Measurements from ENCODE around the gene ORC5. TPM values are rescaled to one million over a fixed set of nuclear protein-coding genes. Genes with fewer than 3 reads are reported as not detected.
A peak's percentile ranks its signal among the peaks of the same experiment; 100 is the strongest.

Gene ORC5
- total RNA-seq, 1 donor from 2014 or later = 14.7 TPM

DNA sequence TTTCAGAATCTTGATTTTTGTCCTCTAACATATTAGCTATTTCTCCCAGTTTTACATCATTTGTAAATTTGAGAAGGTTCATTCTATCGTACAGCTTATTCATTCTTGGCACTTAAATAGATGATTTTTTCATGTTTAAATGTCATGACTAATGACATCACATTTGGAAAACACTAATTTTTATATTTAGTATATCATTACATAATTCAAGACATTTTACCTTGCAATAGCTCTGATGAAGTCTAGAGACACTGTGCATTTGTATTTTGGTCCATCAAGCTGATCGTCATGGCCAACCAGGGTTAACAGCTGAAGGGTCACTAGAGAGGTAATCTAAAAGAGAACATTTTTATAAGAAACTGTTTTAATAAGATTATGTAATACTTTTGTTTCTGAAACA lies 71.3 kb downstream of the ORC5 start:
- H3K4me3 Mint-ChIP-seq (ENCODE audit: unreplicated experiment) = no peak overlapping the region
- DNase-seq = no peak
- H3K27ac Mint-ChIP-seq (ENCODE audit: unreplicated experiment) = no peak overlapping the region
- TF ChIP-seq, protein P1, sequence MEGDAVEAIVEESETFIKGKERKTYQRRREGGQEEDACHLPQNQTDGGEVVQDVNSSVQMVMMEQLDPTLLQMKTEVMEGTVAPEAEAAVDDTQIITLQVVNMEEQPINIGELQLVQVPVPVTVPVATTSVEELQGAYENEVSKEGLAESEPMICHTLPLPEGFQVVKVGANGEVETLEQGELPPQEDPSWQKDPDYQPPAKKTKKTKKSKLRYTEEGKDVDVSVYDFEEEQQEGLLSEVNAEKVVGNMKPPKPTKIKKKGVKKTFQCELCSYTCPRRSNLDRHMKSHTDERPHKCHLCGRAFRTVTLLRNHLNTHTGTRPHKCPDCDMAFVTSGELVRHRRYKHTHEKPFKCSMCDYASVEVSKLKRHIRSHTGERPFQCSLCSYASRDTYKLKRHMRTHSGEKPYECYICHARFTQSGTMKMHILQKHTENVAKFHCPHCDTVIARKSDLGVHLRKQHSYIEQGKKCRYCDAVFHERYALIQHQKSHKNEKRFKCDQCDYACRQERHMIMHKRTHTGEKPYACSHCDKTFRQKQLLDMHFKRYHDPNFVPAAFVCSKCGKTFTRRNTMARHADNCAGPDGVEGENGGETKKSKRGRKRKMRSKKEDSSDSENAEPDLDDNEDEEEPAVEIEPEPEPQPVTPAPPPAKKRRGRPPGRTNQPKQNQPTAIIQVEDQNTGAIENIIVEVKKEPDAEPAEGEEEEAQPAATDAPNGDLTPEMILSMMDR (IDR thresholded peaks at IDR 0.05; ENCODE audit: partially characterized antibody, unreplicated experiment) = no peak
- peaks cover 1% of the 10 kb centered on the region for H3K4me1 Mint-ChIP-seq (ENCODE audit: low read depth, unreplicated experiment)
- H3K27me3 Mint-ChIP-seq (ENCODE audit: unreplicated experiment) = no peaks in the 10 kb centered on the region
- no peaks in the 10 kb centered on the region for H3K36me3 Mint-ChIP-seq (ENCODE audit: unreplicated experiment)
- no peaks in the 10 kb centered on the region for H3K9me3 Mint-ChIP-seq (ENCODE audit: unreplicated experiment)

DNA sequence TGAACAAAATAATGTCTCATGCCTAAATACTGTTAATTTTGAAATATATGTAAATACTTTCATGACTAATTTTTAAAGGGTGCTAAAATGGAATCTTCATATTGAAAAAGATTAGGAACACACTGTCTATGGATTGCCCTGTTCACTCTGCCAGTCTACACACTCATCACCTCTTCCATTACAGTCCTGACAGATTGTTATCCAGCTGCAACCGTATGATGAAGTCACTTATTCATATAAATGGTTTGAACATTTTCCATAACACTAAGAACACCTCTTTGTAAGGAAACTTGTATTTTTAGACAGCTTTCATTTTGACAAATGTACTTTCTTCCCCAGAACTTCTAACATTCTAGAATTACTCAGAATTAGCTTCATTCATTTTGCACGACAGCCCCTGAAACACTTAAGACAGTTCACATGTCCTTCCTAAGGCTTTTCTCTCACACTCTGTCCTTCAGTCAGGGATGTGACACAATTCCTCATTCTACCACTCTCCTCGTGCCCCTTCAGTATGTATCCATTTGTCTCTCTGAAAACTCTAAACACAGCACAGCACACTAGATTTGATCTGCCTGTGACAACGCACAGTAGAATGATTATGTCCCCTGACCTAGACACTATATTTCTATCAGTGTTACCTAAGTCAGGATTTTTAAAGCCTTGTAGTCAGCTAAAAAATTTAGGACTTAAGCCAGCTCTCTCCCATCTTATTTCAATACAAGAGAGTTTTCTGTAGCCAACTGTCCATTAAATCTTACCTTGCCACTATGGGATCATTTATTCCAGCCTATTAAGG lies 71.9 kb downstream of the ORC5 start:
- no peaks in the 10 kb centered on the region for H3K36me3 Mint-ChIP-seq (ENCODE audit: unreplicated experiment)
- no peak overlapping the region for H3K27ac Mint-ChIP-seq (ENCODE audit: unreplicated experiment)
- H3K27me3 Mint-ChIP-seq (ENCODE audit: unreplicated experiment) = no peaks in the 10 kb centered on the region
- no peaks in the 10 kb centered on the region for H3K9me3 Mint-ChIP-seq (ENCODE audit: unreplicated experiment)
- H3K4me1 Mint-ChIP-seq (ENCODE audit: low read depth, unreplicated experiment) = peaks cover 1% of the 10 kb centered on the region
- TF ChIP-seq, protein P1 (IDR thresholded peaks at IDR 0.05; ENCODE audit: partially characterized antibody, unreplicated experiment) = no peak
- no peak overlapping the region for H3K4me3 Mint-ChIP-seq (ENCODE audit: unreplicated experiment)
- DNase-seq = no peak

DNA sequence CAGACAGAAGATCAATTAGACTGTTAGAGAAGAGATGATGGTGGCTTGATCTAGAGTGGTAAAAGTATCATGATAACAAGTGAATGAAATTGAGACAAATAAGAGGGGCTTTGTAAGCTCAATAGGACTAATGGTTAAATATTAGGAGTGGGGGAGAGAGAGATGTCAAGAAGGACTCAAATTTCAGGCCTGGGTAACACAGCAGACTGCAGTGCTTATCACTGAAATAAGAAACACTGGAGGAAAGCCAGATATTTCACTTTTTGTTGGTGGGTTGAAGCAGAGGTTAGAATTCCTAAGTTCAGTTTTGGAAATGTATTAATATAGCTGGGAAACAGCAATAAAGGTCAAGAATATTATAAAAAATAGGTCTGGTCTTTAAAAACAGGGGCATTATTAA lies 74.6 kb downstream of the ORC5 start:
- no peak for DNase-seq
- TF ChIP-seq, protein P1 (IDR thresholded peaks at IDR 0.05; ENCODE audit: partially characterized antibody, unreplicated experiment) = no peak
- Mint-ChIP-seq H3K27ac (ENCODE audit: unreplicated experiment) (no peak overlapping the region), H3K36me3 (ENCODE audit: unreplicated experiment) (no peaks in the 10 kb centered on the region), H3K4me1 (ENCODE audit: low read depth, unreplicated experiment) (peaks cover 1% of the 10 kb centered on the region), H3K4me3 (ENCODE audit: unreplicated experiment) (no peak overlapping the region), H3K9me3 (ENCODE audit: unreplicated experiment) (no peaks in the 10 kb centered on the region), H3K27me3 (ENCODE audit: unreplicated experiment) (no peaks in the 10 kb centered on the region)

DNA sequence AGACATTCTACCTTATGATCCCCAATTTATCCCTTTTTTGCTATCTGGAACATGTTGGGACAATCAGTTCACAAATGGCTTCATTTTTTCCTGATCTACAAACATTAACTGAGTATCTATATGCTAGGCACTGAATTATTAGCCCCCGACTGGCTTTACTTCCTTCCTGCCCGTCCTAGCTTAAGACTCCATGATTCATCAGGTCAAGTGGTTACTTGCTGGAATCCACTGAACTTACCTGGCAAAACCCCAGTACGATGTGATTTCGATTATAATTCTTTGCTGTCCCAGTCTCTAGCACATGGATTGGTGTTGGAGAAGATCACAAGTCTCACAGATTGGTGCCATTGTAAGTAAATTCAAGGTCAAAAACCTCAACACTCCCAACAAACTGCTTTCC lies 77.1 kb downstream of the ORC5 start:
- no peak for DNase-seq
- Mint-ChIP-seq H3K27me3 (ENCODE audit: unreplicated experiment) (no peaks in the 10 kb centered on the region), H3K4me1 (ENCODE audit: low read depth, unreplicated experiment) (peaks cover 4% of the 10 kb centered on the region), H3K9me3 (ENCODE audit: unreplicated experiment) (no peaks in the 10 kb centered on the region), H3K27ac (ENCODE audit: unreplicated experiment) (no peak overlapping the region), H3K4me3 (ENCODE audit: unreplicated experiment) (no peak overlapping the region), H3K36me3 (ENCODE audit: unreplicated experiment) (no peaks in the 10 kb centered on the region)
- TF ChIP-seq, protein P1 (IDR thresholded peaks at IDR 0.05; ENCODE audit: partially characterized antibody, unreplicated experiment) = no peak

DNA sequence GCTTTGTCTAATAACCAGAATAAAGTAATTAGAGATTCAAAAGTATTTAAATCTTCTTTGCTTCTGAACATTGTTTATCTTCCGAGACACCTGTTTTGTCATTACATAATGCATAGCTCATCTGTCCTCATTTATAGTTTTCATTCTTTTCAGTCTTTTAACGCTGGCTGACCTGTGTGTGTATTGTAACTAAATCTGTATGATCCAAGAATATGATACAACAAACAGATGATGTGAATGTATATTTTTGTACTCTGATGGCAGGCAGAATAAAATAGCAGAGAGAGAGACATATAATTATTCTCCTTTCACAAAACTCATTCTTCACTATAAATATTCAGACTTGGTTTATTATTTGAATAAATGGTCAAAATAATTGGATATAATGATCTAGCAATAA lies 80.6 kb downstream of the ORC5 start:
- no peak for DNase-seq
- no peaks in the 10 kb centered on the region for H3K9me3 Mint-ChIP-seq (ENCODE audit: unreplicated experiment)
- TF ChIP-seq, protein P1 (IDR thresholded peaks at IDR 0.05; ENCODE audit: partially characterized antibody, unreplicated experiment) = no peak
- peaks cover 4% of the 10 kb centered on the region for H3K4me1 Mint-ChIP-seq (ENCODE audit: low read depth, unreplicated experiment)
- no peaks in the 10 kb centered on the region for H3K27me3 Mint-ChIP-seq (ENCODE audit: unreplicated experiment)
- no peaks in the 10 kb centered on the region for H3K36me3 Mint-ChIP-seq (ENCODE audit: unreplicated experiment)
- H3K4me3 Mint-ChIP-seq (ENCODE audit: unreplicated experiment) = no peak overlapping the region
- H3K27ac Mint-ChIP-seq (ENCODE audit: unreplicated experiment) = peak overlapping the region; percentile 22
